Measurements from ENCODE around the gene POLR1A. TPM values are rescaled to one million over a fixed set of nuclear protein-coding genes. Genes with fewer than 3 reads are reported as not detected.

Gene POLR1A
- total and polyA plus RNA-seq, 2 experiments from 2014 or later = 6.3 to 19.0 TPM

GRCh38 chr2:86050301-86050700 lies 55.4 kb downstream of the POLR1A start:
- no peak overlapping the region for H3K4me3 ChIP-seq
- WGBS (ENCODE audit: low lambda C conversion rate, missing lambda C conversion rate) = 97% methylated on average over 5 of the region's 5 CpGs
- H4K20me1 ChIP-seq (ENCODE audit: insufficient read depth, poor library complexity, severe bottlenecking) = no peaks in the 10 kb centered on the region
- no peak overlapping the region for H3K27ac ChIP-seq
- no peaks in the 10 kb centered on the region for H3K4me1 ChIP-seq (ENCODE audit: insufficient read depth)
- no peak for DNase-seq (ENCODE audit: low spot score)
- no peak overlapping the region for H2AFZ ChIP-seq
- no peak overlapping the region for H3K4me2 ChIP-seq
- no peaks in the 10 kb centered on the region for H3K27me3 ChIP-seq
- H3K79me2 ChIP-seq = no peaks in the 10 kb centered on the region
- H3K36me3 ChIP-seq (replicated peaks; ENCODE audit: insufficient read depth, low read depth) = no peaks in the 10 kb centered on the region
- H3K9me3 ChIP-seq (ENCODE audit: low read depth) = no peaks in the 10 kb centered on the region
- H3K9me2 ChIP-seq (replicated peaks; ENCODE audit: insufficient read depth) = no peaks in the 10 kb centered on the region
- no peak for TF ChIP-seq CTCF (IDR thresholded peaks at IDR 0.05; ENCODE audit: poor library complexity)
- no peak for TF ChIP-seq EZH2phosphoT487 (IDR thresholded peaks at IDR 0.05; ENCODE audit: low read depth, severe bottlenecking, unreplicated experiment)
- TF ChIP-seq EZH2 (IDR thresholded peaks at IDR 0.05; ENCODE audit: borderline replicate concordance) = no peak

GRCh38 chr2:86049529-86049928 lies 56.2 kb downstream of the POLR1A start:
- no peak for TF ChIP-seq EZH2phosphoT487 (IDR thresholded peaks at IDR 0.05; ENCODE audit: low read depth, severe bottlenecking, unreplicated experiment)
- no peak for TF ChIP-seq CTCF (IDR thresholded peaks at IDR 0.05; ENCODE audit: poor library complexity)
- TF ChIP-seq EZH2 (IDR thresholded peaks at IDR 0.05; ENCODE audit: borderline replicate concordance) = no peak
- no peaks in the 10 kb centered on the region for H3K79me2 ChIP-seq
- H3K9me3 ChIP-seq (ENCODE audit: low read depth) = no peaks in the 10 kb centered on the region
- H3K27me3 ChIP-seq = no peaks in the 10 kb centered on the region
- WGBS (ENCODE audit: low lambda C conversion rate, missing lambda C conversion rate) = 100% methylated on average over 1 of the region's 1 CpG
- no peak overlapping the region for H3K4me2 ChIP-seq
- H3K27ac ChIP-seq = no peak overlapping the region
- DNase-seq (ENCODE audit: low spot score) = no peak
- H3K4me3 ChIP-seq = no peak overlapping the region
- H4K20me1 ChIP-seq (ENCODE audit: insufficient read depth, poor library complexity, severe bottlenecking) = no peaks in the 10 kb centered on the region
- no peaks in the 10 kb centered on the region for H3K4me1 ChIP-seq (ENCODE audit: insufficient read depth)
- H2AFZ ChIP-seq = no peak overlapping the region
- no peaks in the 10 kb centered on the region for H3K36me3 ChIP-seq (replicated peaks; ENCODE audit: insufficient read depth, low read depth)
- H3K9me2 ChIP-seq (replicated peaks; ENCODE audit: insufficient read depth) = no peaks in the 10 kb centered on the region

GRCh38 chr2:86048888-86049287 lies 56.8 kb downstream of the POLR1A start:
- Histone ChIP-seq H3K4me3 (no peak overlapping the region), H3K79me2 (no peaks in the 10 kb centered on the region), H3K4me2 (no peak overlapping the region), H4K20me1 (ENCODE audit: insufficient read depth, poor library complexity, severe bottlenecking) (no peaks in the 10 kb centered on the region), H3K27ac (no peak overlapping the region), H3K36me3 (replicated peaks; ENCODE audit: insufficient read depth, low read depth) (no peaks in the 10 kb centered on the region), H3K9me2 (replicated peaks; ENCODE audit: insufficient read depth) (no peaks in the 10 kb centered on the region), H3K27me3 (no peaks in the 10 kb centered on the region), H2AFZ (no peak overlapping the region), H3K4me1 (ENCODE audit: insufficient read depth) (no peaks in the 10 kb centered on the region), H3K9me3 (ENCODE audit: low read depth) (no peaks in the 10 kb centered on the region)
- 93% methylated on average over 11 of the region's 11 CpGs for WGBS (ENCODE audit: low lambda C conversion rate, missing lambda C conversion rate)
- TF ChIP-seq CTCF (IDR thresholded peaks at IDR 0.05; ENCODE audit: poor library complexity) (no peak), EZH2 (IDR thresholded peaks at IDR 0.05; ENCODE audit: borderline replicate concordance) (no peak), EZH2phosphoT487 (IDR thresholded peaks at IDR 0.05; ENCODE audit: low read depth, severe bottlenecking, unreplicated experiment) (no peak)
- DNase-seq (ENCODE audit: low spot score) = no peak

GRCh38 chr2:86048383-86048701 lies 57.3 kb downstream of the POLR1A start:
- Histone ChIP-seq H3K79me2 (no peaks in the 10 kb centered on the region), H3K9me2 (replicated peaks; ENCODE audit: insufficient read depth) (no peaks in the 10 kb centered on the region), H2AFZ (no peak overlapping the region), H3K9me3 (ENCODE audit: low read depth) (no peaks in the 10 kb centered on the region), H3K4me3 (no peak overlapping the region), H3K27ac (no peak overlapping the region), H3K36me3 (replicated peaks; ENCODE audit: insufficient read depth, low read depth) (no peaks in the 10 kb centered on the region), H3K4me1 (ENCODE audit: insufficient read depth) (no peaks in the 10 kb centered on the region), H3K27me3 (no peaks in the 10 kb centered on the region), H4K20me1 (ENCODE audit: insufficient read depth, poor library complexity, severe bottlenecking) (no peaks in the 10 kb centered on the region), H3K4me2 (no peak overlapping the region)
- no peak for DNase-seq (ENCODE audit: low spot score)
- 100% methylated on average over 3 of the region's 3 CpGs for WGBS (ENCODE audit: low lambda C conversion rate, missing lambda C conversion rate)
- TF ChIP-seq EZH2 (IDR thresholded peaks at IDR 0.05; ENCODE audit: borderline replicate concordance) = no peak
- TF ChIP-seq EZH2phosphoT487 (IDR thresholded peaks at IDR 0.05; ENCODE audit: low read depth, severe bottlenecking, unreplicated experiment) = no peak
- no peak for TF ChIP-seq CTCF (IDR thresholded peaks at IDR 0.05; ENCODE audit: poor library complexity)
